Dedifferentiated amniotic fluid mesenchymal stem cell (primary cell): ENCODE results near the gene ENPEP.
"Not testable (repeated sequence)": the region's sequence is repeated elsewhere in the genome, so short reads cannot be mapped to it uniquely, and the experiment has no call there.

ENCODE experiments used
- DNase-seq: peaks from one replicate; pipeline ENCODE4 v3.0.0-alpha.2; 2016; ENCODE audit errors: extremely low spot score

ENPEP gene

DNA sequence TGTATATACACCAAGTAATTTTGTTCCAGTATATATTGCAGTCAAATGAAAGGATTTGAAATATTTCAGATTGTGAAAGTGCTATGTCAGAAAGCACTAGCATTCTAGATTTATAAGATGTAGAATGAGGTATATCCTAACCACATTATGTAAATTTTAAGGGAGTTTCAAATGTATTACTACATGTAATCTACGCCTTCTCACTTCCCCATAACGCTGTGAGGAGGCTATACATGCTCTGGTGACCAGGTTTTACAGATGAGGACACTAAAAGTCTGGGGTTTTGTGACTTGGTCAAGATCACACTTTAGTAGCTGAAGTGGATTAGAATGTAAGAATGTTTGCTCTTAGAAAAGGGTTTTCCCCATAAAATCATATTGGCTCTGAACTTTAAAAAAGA, 8.1 kb downstream of the ENPEP start:
- no peak for DNase-seq

DNA sequence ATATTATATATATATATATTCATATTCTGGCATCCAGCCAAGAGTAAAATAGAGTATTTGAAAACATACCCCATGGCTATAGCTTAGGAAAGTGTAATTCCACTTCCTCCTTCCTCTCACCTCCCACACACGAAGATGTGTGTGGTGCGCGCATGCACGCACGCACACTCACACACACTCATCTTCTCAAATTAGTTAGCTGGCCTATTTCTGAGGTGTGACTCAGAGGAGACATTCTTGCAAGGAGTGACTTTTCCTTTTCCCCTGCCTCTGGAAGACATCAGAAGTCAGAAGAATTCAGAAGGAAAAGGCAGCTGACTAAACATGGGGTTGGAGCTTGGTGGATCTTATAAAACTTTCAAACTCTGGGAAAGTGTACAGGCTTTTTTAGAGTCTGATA, 8.8 kb downstream of the ENPEP start:
- peak; percentile 76 for DNase-seq

DNA sequence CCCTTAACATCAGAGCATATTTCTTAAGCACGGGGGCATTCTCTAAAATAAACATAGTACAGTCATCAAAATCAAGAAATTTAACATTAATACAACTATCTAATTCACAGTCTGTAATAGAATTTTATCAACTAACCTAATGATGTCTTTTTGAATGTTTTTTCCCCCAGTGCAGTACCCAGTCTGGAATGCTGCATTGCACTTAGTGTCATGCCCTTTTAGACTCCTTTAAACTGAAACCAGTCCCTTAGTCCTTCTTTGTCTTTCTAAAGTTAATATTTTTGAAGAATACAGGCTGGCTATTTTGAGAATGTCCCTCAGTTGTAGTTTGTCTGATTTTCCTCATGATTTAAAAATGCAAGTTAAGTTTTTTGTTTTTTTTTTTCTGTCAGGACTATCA, 9.5 kb downstream of the ENPEP start:
- DNase-seq: no peak

DNA sequence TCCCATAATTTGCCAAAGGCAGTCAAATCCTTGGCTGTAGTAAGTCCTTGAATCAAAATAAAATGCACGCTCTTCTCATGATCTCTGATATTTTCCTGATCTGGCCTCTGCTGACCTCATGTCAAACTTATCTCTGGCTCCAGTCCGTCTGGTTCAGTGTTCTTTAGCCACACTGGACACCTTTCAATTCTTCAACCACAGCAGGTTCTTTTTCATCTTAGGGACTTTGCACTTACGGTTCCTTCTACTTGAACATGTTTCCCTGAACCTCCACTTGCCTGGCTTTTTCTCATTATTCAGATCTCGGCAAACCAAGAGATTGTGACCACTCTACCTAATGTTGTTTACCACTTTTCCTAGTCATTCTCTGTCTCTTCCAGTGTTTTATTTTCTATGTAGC, 10.3 kb downstream of the ENPEP start:
- DNase-seq: no peak

DNA sequence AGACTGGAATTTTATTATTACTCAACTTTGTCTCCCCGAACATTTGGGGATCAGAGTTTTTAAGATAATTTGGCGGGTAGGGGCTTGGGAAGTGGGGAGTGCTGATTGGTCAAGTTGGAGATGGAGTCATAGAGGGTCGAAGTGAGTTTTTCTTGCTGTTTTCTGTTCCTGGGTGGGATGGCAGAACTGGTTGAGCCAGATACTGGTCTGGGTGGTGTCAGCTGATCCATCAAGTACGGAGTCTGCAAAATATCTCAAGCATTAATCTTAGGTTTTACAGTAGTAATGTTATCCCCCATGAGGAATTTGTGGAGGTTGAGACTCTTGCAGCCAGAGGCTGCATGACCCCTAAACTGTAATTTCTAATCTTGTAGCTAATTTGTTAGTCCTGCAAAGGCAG, 10.9 kb downstream of the ENPEP start:
- not testable (repeated sequence) for DNase-seq

DNA sequence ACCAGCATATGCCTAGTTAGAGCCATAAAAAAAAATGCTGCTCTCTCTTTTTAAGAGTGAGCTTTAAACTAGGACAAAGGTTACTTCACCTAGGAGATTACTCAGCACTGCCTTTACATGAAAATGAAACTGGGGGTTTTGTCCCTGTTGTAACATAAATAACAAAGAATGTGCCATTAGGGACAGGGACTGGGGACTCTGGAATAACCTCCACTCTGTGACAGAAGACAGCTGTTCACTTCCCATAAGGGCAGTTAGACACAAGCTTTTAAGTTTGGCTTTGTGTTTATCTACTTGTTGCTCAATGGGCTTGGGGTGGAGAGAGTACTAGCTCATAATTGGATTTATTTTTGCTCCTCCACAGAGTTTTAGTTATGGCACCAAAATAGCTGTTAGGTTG, 11.9 kb downstream of the ENPEP start:
- no peak for DNase-seq

DNA sequence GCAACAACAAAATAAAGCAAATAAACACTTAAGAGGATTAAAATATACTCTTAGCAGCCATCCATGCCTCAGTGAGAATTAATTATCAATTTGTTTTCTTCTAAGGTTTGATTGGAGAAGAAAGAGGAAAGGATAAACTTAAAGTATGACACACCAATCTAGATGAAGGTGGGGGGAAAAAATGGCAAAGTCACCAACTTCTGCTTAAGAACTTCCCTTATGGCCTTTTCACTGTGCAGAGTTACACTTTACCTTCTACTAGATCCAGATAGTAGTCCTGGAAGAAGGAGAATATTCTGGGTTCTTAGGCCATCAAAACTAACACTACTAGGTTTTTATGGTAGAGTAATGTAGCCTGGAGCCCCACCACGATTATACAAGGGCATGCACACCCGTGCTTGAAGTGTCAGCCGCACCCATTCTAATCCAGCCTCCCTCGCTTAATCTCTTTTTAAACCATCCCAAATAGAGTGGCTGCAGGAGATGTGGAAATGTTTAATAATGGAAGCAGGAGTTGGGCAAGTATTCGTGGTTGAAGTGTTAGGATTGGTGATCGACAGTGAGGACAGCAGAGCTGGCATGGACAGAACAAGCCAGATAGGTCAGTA, 14.1 kb downstream of the ENPEP start:
- DNase-seq: no peak

DNA sequence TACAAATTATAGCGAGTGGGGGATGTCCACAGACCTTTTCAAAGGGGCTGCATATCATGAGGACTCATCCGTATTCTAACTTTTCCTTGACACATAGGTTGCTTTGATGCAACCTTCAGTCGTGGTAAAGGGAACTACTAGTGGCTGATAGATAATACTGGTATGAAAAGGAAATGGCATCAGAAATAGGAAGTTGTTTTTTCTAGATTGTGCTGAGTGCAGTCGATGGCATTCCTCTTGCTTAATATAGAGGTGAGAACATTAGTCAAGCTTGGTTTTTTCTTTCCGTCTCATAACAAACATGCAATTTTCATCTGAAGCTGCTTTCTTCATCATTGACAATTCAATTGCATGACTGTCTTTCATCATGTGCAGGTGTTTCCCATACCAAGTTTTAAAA, 16.6 kb downstream of the ENPEP start:
- DNase-seq: no peak

DNA sequence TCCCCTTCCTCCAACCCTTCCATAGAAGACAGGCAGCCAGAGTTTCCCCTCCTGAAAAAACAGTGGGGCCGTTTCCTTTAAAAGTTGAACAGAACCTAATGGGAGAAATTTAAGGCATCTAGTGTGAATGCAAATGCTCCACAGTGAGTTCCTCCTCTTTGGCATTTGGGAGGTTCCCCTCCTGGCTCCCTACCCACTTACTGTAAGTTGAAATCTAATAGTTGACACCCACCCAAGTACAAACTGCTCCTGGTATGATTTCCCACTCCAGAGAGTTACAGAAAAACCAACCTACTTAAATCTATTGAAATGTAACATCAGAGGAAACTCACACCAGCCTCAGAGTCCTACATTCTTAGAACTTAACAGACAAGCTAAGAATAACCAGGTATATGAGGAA, 17.6 kb downstream of the ENPEP start:
- no peak for DNase-seq

DNA sequence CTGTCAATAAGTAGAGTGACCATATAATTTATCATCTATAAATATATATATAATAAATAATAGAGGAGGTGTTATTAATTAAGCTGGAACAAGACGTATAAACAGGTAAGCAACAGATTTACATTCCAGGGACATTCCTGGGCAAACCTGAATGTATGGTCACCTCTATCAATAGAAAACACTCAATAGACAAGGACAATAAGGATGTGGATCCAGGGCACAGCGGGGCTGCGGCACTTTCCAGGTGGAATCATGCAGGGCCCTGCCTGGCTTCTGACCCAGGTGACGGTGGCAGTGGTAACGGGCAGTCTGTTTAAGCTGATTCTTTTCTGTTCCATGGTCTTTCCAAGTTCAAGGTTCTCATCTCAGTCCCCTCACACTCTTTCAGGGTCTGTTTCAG, 22.5 kb downstream of the ENPEP start:
- no peak for DNase-seq

DNA sequence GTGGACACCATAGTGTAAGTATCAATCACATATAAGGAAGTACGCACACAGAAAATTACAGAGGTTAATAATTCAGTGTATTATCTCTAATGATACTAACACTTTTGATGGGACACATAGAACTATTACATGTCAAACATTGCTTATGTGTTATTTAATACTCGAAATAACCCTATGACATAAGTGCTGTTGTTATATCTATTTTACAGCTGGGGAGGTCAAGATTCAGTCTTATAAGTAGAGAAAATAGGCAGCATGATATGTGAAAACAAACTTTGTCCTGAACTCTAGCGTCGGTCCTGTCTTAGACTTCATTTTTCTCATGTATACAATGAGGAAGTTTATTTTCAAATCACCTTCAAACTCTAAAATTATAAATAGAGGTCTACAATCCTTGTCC, 23.2 kb downstream of the ENPEP start:
- DNase-seq: no peak

DNA sequence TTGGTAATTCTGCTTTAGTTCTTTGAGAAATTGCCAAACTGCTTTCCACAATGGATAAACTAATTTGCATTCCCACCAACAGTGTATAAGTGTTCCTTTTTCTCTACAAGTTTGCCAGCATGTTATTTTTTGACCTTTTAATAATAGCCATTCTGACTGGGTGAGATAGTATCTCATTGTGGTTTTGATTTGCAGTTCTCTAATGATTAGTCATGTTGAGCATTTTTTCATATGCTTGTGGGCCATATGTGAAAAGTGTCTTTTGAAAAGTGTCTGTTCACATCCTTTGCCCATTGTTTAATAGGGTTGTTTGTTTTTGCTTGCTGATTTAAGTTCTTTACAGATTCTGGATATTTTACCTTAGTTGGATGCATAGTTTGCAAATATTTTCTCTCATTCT, 25.9 kb downstream of the ENPEP start:
- no peak for DNase-seq

DNA sequence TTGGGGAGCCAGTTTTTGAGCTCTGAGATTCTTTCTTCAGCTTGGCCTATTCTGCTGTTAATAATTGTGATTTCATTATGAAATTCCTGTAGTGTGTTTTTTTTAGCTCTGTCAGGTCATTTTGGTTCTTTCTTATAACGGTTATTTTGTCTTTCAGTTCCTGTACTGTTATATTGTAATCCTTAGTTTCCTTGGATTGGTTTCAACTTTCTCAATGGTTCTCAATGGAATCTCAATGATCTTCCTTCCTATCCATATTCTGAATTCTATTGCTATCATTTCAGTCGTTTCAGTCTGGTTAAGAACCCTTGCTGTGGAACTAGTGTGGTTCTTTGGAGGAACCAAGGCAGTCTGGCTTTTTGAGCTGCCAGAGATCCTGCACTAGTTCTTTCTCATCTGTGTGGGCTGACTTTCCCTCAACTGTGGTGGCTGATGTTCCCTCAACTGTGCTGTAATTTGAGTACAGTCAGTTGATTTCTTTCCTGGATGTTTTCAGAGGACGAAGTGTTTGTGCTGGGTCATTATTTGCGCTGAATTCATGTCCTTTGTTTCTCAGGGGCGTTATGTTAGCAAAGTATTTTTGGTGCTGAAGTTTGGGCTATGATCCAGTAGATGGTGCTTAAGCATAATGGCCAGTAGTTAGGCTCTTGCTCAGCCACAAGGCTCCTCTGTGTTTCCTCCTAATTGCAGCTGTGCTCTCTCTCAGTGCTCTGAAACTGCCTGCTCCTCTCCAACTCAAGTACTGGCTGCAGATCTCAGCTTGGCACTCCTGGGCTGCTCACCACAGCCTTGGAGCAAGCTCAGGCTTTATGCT, 27.5 kb downstream of the ENPEP start:
- DNase-seq: no peak

DNA sequence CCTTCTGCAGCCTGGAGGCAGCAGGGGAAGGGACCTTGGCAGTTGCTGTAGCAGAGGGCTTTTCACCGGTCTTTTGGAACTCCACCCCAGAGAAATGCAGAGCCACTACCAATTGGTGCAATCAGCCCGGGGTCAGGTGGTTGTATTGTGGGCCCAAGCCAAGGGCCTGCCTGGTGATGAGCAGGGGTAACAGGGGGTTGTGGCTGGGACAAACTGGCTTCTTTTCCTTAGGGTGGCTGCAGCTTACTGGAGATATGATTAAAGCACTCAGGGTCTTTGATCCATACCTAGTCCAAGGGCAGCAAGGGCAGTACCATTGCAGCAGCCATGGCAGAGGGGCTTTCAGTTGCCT, 28.1 kb downstream of the ENPEP start:
- DNase-seq: no peak

DNA sequence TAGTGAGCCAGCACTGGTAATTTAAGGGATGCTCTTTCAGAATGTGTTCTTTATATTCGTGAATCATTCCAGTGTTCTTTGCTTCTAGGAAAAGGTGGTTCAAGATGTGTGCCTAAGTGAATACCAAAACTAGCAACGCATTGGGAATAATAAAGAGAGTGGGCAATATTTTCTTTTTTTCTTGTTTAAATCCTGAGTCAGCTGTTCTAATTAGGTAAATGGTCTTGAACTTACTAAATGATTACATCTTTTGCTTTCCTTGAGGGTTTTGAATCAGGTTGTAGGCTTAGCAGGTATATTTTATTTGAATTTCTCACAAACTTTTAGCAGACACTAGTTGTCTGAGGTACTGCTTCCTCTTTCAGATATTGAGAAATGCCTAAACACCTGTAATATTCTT, 29.5 kb downstream of the ENPEP start:
- no peak for DNase-seq

DNA sequence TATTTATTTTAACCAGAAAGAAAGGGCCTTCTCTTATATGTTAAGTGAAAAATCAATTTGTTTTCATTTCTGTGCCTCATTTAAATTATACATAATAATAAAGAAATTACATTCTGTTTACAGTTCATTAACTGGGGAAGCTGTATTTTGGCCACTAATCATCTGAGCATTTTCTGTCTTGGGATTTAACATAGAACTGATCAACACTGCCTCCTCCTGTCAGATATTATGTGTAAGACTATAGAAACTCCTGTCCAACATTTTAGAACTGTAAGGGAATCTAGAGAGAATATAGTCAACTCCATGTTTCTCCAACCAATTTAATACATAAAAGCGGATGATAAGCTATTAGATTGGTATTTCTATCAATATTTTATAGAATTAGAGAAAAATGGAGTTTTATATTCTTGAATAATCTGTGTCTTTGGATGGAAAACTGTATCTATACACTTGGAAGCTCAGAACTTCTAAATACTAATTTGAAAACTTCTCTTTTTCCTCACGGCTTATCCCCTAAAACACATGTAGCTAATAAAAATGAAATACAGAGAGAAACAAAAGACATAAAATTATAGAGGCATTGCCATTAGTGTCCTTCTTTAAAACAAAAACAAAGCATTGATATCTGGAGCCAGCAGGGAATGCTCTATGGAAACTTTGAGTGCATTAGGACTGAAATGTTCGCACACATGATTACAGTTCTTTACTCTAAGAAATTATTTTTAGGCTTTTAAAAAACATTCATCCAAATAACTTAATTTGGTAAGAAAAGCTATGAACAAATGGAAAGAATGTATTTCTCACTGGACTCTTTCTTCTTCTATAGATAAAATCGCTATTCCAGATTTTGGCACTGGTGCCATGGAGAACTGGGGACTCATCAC, 33.1 kb downstream of the ENPEP start:
- DNase-seq: peak; percentile 61

DNA sequence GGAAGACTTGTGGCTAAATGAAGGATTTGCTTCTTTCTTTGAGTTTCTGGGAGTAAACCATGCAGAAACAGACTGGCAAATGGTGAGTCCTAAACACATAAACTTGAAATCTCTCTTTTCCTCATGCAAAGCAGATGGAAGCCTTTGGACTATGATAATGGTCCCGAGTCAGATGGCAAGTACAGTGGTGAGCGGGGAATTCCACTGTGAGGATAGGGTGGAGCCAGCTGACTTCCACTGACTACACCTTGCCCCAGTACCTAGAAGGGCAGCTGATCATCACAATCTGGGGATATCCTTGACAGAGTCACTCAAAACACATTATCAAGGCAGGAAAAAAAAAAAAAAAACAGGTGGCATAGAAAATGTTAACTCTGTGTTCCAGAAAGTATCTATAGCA, 34.3 kb downstream of the ENPEP start:
- DNase-seq: no peak

DNA sequence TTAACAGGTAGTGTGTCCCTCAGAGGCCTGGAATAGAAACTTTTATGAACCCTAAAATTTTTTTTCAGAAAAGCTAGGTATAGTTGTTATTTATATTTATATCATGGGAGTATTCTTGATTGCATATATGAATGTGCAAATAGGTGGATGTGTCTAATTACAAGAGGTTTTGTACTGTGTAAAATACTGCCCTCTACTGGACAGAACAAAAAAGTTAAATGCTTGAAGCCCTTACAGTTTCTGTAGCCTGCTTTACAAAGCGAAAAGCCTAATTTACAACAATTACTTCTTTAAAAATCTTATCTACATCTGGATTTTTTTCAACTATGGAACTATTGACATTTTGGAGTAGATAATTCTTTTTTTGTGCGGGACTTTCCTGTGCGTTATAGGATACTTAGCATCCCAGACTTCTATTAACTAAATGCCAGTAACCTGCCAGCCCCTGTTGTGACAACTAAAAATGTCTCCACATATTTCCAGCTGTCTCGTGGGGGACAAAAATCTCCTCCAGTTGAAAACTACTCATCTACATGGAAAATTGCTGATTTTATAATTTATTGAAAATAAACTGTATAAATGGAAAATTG, 35.1 kb downstream of the ENPEP start:
- peak; percentile 61 for DNase-seq

DNA sequence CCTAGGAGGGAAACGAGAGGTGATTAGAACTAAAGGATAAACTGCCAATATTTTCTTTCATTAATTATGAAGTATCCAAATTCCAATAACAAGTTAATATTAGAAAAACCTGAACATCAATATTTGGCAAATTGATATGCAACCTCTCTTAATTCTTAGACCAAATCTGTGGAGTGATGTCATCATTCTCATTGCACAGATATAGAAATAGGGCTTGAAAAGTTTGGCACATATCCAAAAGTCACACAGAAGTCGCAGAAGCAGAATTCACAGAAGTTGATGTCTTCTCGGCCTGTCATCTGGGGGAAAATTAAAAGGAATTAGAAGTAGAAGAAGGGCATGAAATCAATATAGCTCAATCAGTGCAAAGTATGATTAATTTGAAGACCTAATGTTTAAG, 36.9 kb downstream of the ENPEP start:
- no peak for DNase-seq

DNA sequence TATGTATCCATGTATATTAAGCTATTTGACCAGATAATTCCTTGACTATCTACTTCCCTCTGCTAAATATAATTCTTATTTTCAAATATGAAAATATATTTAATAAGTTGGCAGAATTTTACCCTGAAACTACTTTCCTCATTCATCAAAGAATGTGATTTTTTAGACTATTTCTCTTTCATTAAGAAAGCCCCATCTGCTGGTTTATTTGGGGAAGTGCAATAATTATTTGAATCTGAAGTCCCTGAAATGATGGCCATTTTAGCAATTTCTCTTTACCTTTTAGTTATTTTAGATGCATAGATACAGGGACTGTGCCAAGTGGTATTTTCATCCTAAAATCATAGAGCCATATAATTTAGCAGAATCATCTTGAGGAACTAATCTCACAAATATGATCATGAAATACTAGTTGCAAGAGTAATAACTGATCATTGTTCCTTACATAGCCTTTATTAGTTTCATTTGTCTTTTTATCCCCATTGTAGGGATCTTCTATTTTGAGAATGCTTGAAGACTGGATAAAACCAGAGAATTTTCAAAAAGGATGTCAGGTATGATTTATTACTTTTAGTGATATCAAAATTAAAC, 39.0 kb downstream of the ENPEP start:
- DNase-seq: peak; percentile 56

DNA sequence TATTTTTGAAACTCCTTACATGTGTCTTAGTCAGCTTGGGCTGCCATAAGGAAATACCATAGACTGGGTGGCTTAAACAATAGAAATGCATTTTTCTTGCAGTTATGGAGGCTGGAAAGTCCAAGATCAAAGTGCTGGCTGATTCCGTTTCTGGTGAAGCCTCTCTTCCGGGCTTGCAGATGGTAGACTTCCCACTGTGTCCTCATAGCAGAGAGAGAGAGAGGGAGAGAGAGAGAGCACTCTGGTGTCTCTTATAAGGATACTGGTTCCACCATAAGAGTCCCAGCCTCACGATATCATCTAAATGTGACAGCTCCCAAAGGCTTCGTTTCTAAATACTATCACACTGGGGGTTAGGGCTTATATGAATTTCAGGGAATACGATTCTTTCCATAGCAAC, 39.7 kb downstream of the ENPEP start:
- no peak for DNase-seq
